Measurements from ENCODE around the gene MAP3K4. TPM values are rescaled to one million over a fixed set of nuclear protein-coding genes. Genes with fewer than 3 reads are reported as not detected.

The MAP3K4 gene
- total and polyA plus RNA-seq, 2 of the 4 experiments (the other 2 are of a cell fraction) = 11.5 to 20.4 TPM

DNA sequence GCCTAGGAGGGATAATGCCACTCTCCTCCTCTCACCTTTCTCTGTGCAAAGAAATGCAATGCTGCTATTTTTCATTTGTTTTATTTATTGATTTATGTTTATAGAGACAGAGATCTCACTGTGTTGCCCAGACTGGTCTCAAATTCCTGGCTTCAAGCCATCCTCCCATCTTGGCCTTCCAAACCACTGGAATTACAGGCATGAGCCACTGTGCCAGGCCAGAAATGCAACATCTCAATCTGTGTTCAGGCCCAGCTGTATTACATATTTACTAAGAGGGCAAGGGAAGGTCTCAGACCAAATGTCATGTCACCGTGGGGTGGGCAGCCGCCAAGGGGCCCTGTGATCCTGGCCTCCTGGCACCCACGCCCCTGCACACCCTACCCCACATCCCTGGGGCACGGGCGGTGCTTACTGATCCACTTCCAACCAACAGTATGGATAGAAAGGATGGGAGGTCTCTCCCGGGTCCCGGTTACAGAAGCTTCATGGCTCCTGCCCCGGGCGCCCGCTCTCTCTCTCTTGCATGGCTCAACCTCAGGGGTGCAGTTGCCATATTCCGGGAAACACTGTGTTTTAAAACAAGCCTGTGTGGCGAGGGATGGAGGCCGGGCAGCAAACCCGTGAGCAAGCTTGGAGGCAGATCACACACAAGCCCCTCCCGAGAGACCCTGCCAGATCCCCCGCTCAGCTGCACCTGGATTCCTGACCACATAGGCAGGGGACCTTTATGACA lies 170.5 kb downstream of the MAP3K4 start:
- no peak overlapping the region for H3K14ac ChIP-seq (replicated peaks; ENCODE audit: low read depth, low read length)
- 0 out of 2 replicates have a peak overlapping the region, but pooled peaks have one; percentile 34 for H3K23ac ChIP-seq (ENCODE audit: low read depth, low read length)
- no peaks in the 10 kb centered on the region for H3K9me3 ChIP-seq (ENCODE audit: control insufficient read depth, insufficient read depth, low read length)
- ChIA-PET CTCF (no interaction called here), POLR2A (ENCODE audit: unreplicated experiment) (no interaction called here)
- no peaks in the 10 kb centered on the region for H4K20me1 ChIP-seq (ENCODE audit: insufficient read depth, low read length)
- H3K27me3 ChIP-seq (ENCODE audit: control insufficient read depth, insufficient read depth, low read length) = no peaks in the 10 kb centered on the region
- H2BK120ac ChIP-seq (ENCODE audit: low read depth, low read length) = no peak overlapping the region
- no peak overlapping the region for H2AFZ ChIP-seq (replicated peaks; ENCODE audit: low read length, poor library complexity)
- H4K91ac ChIP-seq (ENCODE audit: insufficient read depth, low read depth, low read length) = no peak overlapping the region
- H2AK9ac ChIP-seq (replicated peaks; ENCODE audit: low read depth, low read length, poor library complexity) = no peak overlapping the region
- H3K79me1 ChIP-seq (ENCODE audit: low read depth in 1 of 2, low read length in 2 of 2) = no peaks in the 10 kb centered on the region; a peak in 1 of 4 replicates
- no peak overlapping the region for H2BK5ac ChIP-seq (ENCODE audit: low read depth, low read length, poor library complexity, severe bottlenecking)
- BruUV-seq (replicated peaks) = no TSS peak
- H2AK5ac ChIP-seq (ENCODE audit: low read depth, low read length) = no peak overlapping the region; the same call in 1 of the 2 replicates
- H3K4me2 ChIP-seq (ENCODE audit: low read depth, low read length) = no peak overlapping the region
- ATAC-seq (ENCODE audit: low read depth) (peak; percentile 55), DNase-seq (peak; percentile 59)
- dilution Hi-C loops (cut with HindIII; ENCODE audit: low sequenced_read_pairs, unreplicated experiment) (no loop called here), in situ Hi-C loops (cut with MboI; ENCODE audit: low sequenced_read_pairs) (loop anchor here (10.0 kb wide), 1 partner anchor 113 kb away; the partner anchor contains the start of gene AGPAT4), intact Hi-C loops (cut with micrococcal nuclease) (loop anchor here (2.0 kb wide), 1 partner anchor 113 kb away; the partner anchor contains the start of gene AGPAT4)
- H3K36me3 ChIP-seq (ENCODE audit: control insufficient read depth, insufficient read depth, low read length) = peaks cover 11% of the 10 kb centered on the region
- peaks cover 19% of the 10 kb centered on the region; the same call in 1 of the 2 replicates for H3K9me1 ChIP-seq (ENCODE audit: insufficient read depth, low read length)
- TF ChIP-seq FOS (IDR thresholded peaks at IDR 0.05; ENCODE audit: low read depth, low read length) = no peak
- TF ChIP-seq MXI1 (IDR thresholded peaks at IDR 0.05; ENCODE audit: borderline replicate concordance, low read depth, low read length) = no peak
- no peak overlapping the region for H4K8ac ChIP-seq (ENCODE audit: low read depth in 2 of 2, low read length in 2 of 2)
- H3K4ac ChIP-seq (ENCODE audit: low read depth, low read length) = no peak overlapping the region
- no peak overlapping the region for H3K18ac ChIP-seq (ENCODE audit: low read depth, low read length)
- peak overlapping the region; percentile 44; the same call in 1 of the 2 replicates for H2BK20ac ChIP-seq (ENCODE audit: low read depth, low read length)
- no peak overlapping the region for H3K9ac ChIP-seq (ENCODE audit: low read depth, low read length)
- no peak overlapping the region for H3K27ac ChIP-seq (ENCODE audit: insufficient read depth, low read length)
- no peak overlapping the region for H2BK15ac ChIP-seq (ENCODE audit: low read depth, low read length)
- WGBS, 2 experiments (ENCODE audit: extremely low coverage in 2 of 2, insufficient read length in 1 of 2) = 99% methylated on average over 9 of the region's 16 CpGs; no CpG with 5 or more reads in 1 of the 2 experiments
- no peak overlapping the region for H3K4me3 ChIP-seq (ENCODE audit: insufficient read depth, low read depth, low read length)
- H3K4me1 ChIP-seq (ENCODE audit: control insufficient read depth, insufficient read depth, low read length) = peaks cover 8% of the 10 kb centered on the region
- no peak overlapping the region for H3K56ac ChIP-seq (ENCODE audit: extremely low read depth, insufficient read depth, low read length)
- no peak overlapping the region for H4K5ac ChIP-seq (ENCODE audit: low read depth, low read length)
